G401.6 (cell line): ENCODE measurements around the gene FASN.

Experiments used
- FAIRE-seq: peaks from 2 replicates; lab custom pipeline; 2012; peaks lifted over from hg19 to GRCh38; lab: Jason Lieb, UNC

The FASN gene

DNA sequence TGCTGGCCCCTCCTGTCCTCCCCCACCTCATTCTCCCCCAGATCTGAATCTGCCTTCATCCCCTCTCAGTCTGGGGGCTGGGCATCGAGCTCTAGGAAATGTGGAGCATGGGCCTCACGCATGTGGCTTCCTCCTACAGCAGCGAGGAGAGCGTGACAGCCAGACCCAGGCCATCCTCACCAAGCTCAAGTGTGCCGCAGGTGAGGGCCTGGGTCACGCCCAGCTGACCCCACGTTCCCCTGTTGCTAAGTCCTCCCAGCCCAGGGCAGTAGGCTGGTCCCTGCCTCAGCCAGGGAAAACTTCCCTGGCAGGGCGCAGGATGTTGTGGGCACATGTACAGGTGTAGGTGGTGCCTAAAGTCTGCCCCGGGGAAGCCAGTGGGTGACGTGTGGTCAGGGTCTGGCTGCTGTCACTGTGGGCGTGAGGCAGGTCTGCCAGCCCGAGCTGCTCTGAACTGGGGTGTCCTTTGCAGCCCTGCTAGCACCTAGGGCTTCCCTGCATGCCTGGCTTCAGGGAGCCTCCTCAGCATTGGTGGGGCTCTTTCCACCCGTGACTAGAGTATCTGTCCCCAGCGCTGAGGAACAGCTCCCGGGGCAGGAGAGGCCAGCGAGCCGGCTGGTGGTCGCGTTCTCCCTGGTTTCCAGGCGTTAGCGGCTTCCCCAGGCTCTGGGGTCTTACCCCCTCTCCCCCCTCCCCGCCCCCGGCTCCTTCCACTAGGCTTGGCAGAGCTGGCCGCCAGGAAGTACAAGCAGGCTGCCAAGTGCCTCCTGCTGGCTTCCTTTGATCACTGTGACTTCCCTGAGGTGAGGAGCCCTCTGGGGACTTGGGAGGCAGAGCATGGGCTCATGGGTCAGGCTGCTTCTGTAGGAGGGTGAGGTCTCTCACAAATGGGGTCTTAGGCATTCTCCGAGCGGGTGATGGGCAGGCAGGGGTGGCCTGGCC is 42.7 kb downstream of the FASN start:
- no peak for FAIRE-seq

GRCh38 chr17:82054351-82055022 is 43.5 kb downstream of the FASN start:
- no peak for FAIRE-seq

- no peak for FAIRE-seq
Measured at GRCh38 chr17:82053556-82054263, 44.3 kb downstream of the FASN start.

DNA sequence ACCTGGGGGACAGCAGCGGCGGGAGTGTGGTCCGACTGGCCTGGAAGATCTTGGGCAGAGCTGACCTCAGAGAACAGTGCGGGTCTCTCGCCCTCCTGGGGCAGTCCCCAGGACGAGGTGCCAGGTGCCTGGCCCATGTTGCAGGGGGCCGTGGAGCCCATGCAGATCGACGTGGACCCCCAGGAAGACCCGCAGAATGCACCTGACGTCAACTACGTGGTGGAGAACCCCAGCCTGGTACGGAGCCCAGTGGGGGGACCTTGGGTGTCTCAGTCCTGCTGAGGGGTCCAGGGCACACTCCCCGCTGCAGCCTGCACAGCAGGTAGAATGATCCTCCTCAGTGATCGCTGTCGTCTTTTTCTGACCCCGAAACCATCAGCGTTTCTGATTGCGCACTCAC is 44.9 kb downstream of the FASN start:
- no peak for FAIRE-seq

GRCh38 chr17:82052638-82053059 is 45.4 kb downstream of the FASN start:
- FAIRE-seq: no peak

DNA sequence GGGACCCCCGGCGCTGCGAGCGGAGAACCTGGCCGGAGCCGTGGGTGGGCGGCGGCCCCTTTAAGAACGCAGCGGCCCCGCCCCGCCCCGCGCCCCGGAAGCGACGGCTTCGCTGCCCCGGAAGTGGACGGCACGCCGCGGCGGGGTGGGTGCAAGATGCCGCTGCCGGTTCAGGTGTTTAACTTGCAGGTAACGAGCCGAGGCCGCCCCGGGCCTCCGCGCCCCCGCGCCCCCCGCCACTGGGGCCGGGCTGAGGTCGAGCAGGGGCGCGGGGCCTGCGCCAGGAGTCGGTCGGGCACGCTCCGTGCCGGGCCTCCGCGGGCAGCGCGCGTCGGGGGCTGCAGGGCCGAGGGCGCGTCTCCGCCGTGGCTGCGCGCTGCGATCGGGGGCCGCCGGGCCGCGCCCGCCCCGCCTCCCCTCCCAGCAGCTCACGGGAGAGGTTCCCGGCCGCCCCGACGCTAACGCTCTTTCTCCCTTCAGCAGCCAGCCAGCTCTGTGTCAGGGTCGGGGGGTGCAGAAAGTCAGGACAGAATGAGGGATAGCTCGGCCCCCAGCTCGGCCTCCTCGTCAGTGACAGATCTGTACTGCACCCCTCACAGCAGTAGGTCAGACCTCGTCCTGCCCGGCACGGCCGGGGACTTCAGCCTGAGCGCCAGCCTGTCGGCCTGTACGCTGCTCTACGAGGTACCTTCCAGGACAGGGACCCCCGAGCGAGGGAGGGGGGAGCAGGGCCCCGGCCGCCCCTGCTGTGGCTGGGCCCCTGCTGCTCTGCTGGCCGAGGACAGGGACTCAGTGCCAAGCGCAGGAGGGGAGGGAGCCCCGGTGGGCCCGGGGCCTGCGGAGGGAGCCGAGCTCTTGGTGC is 46.0 kb downstream of the FASN start, which contains the start of the genes GPS1 and RFNG:
Gene GPS1 (plus strand): TSS at position 123 of the 862 bp plus-strand sequence. CDS start 34 bp downstream, at position 157.
Gene RFNG (minus strand): TSS at position 36 of the 862 bp plus-strand sequence. CDS start 45 bp downstream, outside the sequence.
- FAIRE-seq: no peak

- FAIRE-seq: no peak
Measured at GRCh38 chr17:82050761-82051641, 47.0 kb downstream of the FASN start.

DNA sequence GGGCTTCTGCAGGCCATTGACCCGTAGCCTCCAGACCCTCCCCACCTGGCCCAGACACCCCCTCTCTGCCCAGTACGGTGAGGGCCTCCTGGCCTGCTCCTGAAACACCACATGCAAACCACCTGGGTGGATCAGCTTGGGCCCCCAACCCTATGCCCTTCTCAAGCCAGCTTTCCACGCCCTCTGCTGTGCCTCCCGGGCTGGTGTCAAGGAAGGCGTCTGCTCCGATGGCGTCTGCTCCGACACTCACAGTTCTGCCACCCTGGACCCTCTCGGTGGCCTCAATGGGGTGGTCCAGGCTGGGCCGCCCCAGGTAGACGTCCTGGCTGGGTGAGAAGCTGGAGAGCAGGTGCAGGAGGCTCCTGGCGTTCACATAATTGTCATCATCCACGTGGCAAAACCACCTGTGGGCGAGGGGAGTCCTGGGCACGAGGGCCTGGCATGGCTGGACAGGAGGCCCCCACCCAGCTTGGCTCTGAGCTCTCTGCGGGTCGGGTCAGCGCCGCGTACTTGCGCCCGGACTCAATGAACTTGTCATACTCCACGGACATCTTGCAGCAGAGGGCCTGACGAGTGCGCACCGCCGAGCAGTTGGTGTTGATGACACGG is 47.8 kb downstream of the FASN start:
- no peak for FAIRE-seq

GRCh38 chr17:82049521-82049971 is 48.5 kb downstream of the FASN start:
- FAIRE-seq: no peak

DNA sequence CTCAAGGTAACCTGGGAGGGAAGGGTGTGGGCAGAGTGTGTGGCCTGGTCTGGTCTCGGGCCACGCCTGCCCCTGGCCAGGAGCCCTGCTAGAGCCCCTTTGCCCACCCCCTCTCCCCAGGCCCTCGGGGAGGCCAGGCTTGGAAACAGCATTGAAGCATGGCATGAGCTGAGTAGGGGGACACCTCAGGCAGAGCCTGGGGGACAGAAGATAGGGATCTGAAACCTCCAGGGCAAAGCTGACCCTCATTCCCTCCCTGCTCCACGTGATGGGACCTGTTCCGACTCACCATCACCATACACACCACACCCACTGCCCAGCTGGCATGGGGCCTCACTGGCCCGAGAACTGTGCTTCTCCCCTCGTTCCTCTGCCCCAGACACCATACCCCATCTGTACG is 48.9 kb downstream of the FASN start:
- FAIRE-seq: no peak

- FAIRE-seq: no peak
Measured at GRCh38 chr17:82048571-82048971, 49.5 kb downstream of the FASN start.

GRCh38 chr17:82047914-82048570 is 50.0 kb downstream of the FASN start:
- no peak for FAIRE-seq

DNA sequence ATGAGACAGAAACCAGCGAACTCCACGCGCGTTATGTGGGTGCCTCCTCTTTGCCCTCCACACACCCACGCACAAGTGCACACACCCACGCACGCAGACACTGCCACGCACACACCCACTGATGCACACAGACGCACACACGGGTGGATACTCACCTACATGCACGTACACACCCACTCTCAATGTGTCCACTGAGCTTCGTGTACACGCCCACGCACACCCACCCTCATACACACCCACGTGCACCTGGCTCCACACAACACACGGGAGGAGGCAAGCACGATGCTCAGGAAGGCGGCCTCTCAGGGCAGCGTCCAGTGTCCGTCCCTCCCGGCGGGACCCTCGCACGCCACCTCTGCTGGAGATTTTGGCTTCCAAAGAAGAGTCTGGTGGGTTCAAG is 50.7 kb downstream of the FASN start:
- FAIRE-seq: no peak

- FAIRE-seq: no peak
Measured at GRCh38 chr17:82046903-82047302, 51.1 kb downstream of the FASN start.

- FAIRE-seq: no peak
Measured at GRCh38 chr17:82045936-82046484, 52.0 kb downstream of the FASN start.

DNA sequence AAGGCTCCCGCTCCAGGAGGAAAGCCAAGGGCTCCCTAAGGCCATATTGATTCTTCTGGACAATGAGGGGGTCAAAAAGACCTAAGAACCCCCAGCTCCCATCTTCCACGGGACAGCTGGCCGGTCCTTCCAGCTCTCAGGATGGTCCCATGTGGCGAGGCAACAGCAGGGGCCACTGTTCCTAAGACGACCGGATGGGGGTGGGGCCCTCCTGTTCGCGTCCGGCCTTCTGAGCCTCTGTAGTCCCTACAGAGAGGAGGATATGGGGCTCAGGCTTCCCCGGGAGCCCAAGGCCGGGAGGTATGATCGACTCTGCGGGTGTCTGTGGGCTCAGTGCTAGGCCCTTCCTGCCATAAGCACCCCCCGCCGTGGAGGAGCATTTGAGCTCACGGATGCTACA is 54.5 kb downstream of the FASN start:
- no peak for FAIRE-seq

DNA sequence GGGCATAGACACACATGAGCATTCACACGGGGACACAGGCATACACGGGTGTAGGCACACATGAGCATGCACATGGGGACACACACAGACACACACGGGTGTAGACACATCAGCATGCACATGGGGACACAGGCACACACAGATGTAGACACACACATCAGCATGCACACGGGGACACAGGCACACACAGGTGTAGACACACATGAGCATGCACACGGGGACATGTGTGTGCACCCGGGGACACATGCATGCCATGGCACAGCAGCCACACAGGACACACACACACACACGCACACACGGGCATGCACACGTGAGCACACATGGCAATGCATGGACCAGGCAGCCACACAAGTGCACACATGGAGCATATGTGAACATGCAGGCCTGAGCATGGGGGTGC is 55.4 kb downstream of the FASN start:
- no peak for FAIRE-seq

GRCh38 chr17:82041144-82041814 is 56.8 kb downstream of the FASN start:
- FAIRE-seq: no peak
